Dendritic cell treated with granulocyte-macrophage colony-stimulating factor and Interleukin-4, amounts not matched to agents 40 ng/mL and 50 ng/mL, for 4 days (primary cell): ENCODE results near the gene FAAP100.

ENCODE experiments used
- H3K27ac Mint-ChIP-seq: one replicate; pipeline ENCODE4 v1.8.0; 2022; ENCODE audit warnings: mild to moderate bottlenecking, mixed read lengths
- H3K27me3 Mint-ChIP-seq: one replicate; pipeline ENCODE4 v1.8.0; 2022; ENCODE audit warnings: mild to moderate bottlenecking, mixed read lengths
- H3K36me3 Mint-ChIP-seq: one replicate; pipeline ENCODE4 v1.8.0; 2022; ENCODE audit warnings: low read depth, mixed read lengths
- H3K4me1 Mint-ChIP-seq: one replicate; pipeline ENCODE4 v1.8.0; 2022; ENCODE audit warnings: low read depth, mixed read lengths
- H3K4me3 Mint-ChIP-seq: one replicate; pipeline ENCODE4 v1.8.0; 2022; ENCODE audit warnings: mild to moderate bottlenecking, moderate library complexity, mixed read lengths
- H3K9me3 Mint-ChIP-seq: one replicate; pipeline ENCODE4 v1.8.0; 2022; ENCODE audit warnings: mixed read lengths
- intact Hi-C: fragments of 100-400 bp; cut with micrococcal nuclease; formaldehyde crosslinking; loops from one replicate; pipeline ENCODE4 v1.15.0; 2022

Gene FAAP100

GRCh38 chr17:81524039-81524864, 27.9 kb downstream of the FAAP100 start:
- Mint-ChIP-seq H3K27ac (no peak overlapping the region), H3K27me3 (peaks cover 84% of the 10 kb centered on the region), H3K4me1 (peaks cover 8% of the 10 kb centered on the region), H3K9me3 (no peaks in the 10 kb centered on the region), H3K4me3 (no peak overlapping the region), H3K36me3 (no peaks in the 10 kb centered on the region)
- intact Hi-C loops = no loop called here

DNA sequence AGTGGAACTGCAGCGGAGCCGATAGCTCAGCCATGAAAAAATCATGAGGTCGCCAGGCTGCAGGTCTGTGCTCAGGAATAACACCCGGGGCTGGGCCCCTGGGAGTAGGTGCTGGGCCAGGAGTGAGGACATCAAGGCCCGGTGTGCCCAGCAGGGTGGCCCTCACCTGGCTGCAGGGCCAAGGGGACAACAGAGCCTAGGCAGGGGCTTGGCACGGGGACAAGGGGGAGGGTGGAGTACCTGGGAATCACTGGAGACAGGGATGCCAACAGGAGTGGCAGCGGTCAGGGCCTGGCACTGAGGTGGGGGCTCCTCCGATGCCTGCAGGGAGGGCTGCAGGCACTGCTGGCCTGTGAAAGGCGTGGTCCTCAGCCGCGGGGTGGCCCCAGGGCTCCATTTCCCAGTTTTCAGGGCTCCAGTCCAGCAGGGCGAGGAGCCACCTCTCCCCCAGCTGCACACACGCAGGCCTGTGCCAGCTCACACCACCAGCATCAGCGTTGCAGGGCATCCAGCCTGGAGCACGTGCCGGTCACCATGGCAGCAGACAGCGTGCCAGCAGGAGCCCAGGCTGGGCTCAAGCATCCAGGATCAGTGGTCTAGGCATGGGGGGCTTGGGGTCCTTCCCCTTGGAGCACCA, 28.6 kb downstream of the FAAP100 start:
- no peak overlapping the region for H3K4me3 Mint-ChIP-seq
- peaks cover 77% of the 10 kb centered on the region for H3K27me3 Mint-ChIP-seq
- H3K4me1 Mint-ChIP-seq = peaks cover 11% of the 10 kb centered on the region
- H3K9me3 Mint-ChIP-seq = no peaks in the 10 kb centered on the region
- H3K27ac Mint-ChIP-seq = no peak overlapping the region
- no peaks in the 10 kb centered on the region for H3K36me3 Mint-ChIP-seq
- intact Hi-C loops = no loop called here

GRCh38 chr17:81522491-81523401, 29.4 kb downstream of the FAAP100 start:
- H3K27ac Mint-ChIP-seq = no peak overlapping the region
- no peaks in the 10 kb centered on the region for H3K9me3 Mint-ChIP-seq
- H3K27me3 Mint-ChIP-seq = peaks cover 73% of the 10 kb centered on the region
- H3K36me3 Mint-ChIP-seq = peaks cover 6% of the 10 kb centered on the region
- H3K4me1 Mint-ChIP-seq = peaks cover 18% of the 10 kb centered on the region
- H3K4me3 Mint-ChIP-seq = no peak overlapping the region
- intact Hi-C loops = no loop called here

- Mint-ChIP-seq H3K4me3 (no peak overlapping the region), H3K4me1 (peaks cover 41% of the 10 kb centered on the region), H3K27me3 (peaks cover 50% of the 10 kb centered on the region), H3K27ac (peak overlapping the region; percentile 27), H3K9me3 (no peaks in the 10 kb centered on the region), H3K36me3 (peaks cover 8% of the 10 kb centered on the region)
- intact Hi-C loops = no loop called here
Observed at GRCh38 chr17:81520021-81520901, 31.9 kb downstream of the FAAP100 start.

DNA sequence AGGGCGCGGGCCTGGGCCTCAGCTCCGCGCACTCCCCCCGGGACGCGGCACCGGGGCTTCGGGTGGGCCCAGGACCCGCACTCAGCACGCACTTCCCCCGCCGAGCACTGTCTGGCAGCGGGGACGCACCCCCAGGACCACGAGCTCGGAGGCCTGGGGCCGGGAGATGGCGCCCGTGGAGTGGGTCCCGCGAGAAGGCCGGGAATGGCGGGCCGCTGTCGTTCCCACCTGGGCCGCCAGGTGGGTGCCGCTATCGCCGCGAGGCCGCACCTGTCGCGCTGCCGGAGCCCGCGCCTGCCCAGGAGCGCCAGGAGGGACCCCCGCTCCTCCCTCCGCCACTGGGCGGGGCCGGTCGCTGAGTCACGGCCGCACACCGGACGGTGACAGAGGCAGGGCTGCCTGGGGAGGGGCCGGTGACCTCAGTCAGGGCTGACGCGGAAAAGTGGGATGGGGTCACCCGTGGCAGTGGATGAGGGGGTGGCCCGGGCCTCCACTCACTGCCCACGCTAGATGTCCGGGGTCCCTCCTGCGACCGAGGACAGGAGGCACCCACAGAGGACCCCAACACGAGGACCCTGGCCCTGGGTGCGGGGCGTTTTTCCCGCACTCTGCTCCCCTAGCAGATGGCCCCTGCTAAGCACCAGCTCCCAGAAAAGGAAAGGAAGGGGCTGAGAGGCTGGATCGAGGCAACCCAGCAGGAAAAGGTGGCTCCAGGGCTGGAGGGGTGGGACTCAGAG, 32.7 kb downstream of the FAAP100 start:
- peak overlapping the region; percentile 40 for H3K4me3 Mint-ChIP-seq
- peak overlapping the region; percentile 27 for H3K27ac Mint-ChIP-seq
- H3K27me3 Mint-ChIP-seq = peaks cover 42% of the 10 kb centered on the region
- H3K36me3 Mint-ChIP-seq = peaks cover 12% of the 10 kb centered on the region
- H3K9me3 Mint-ChIP-seq = no peaks in the 10 kb centered on the region
- intact Hi-C loops = loop anchor here (10.0 kb wide), 1 partner anchor 125 kb away; the partner anchor contains the start of gene BAHCC1
- peaks cover 44% of the 10 kb centered on the region for H3K4me1 Mint-ChIP-seq

GRCh38 chr17:81518785-81519283, 33.3 kb downstream of the FAAP100 start:
- H3K27me3 Mint-ChIP-seq = peaks cover 36% of the 10 kb centered on the region
- H3K4me3 Mint-ChIP-seq = peak overlapping the region; percentile 40
- H3K9me3 Mint-ChIP-seq = no peaks in the 10 kb centered on the region
- H3K27ac Mint-ChIP-seq = no peak overlapping the region
- peaks cover 44% of the 10 kb centered on the region for H3K4me1 Mint-ChIP-seq
- H3K36me3 Mint-ChIP-seq = peaks cover 12% of the 10 kb centered on the region
- intact Hi-C loops = loop anchor here (10.0 kb wide), 1 partner anchor 124 kb away; the partner anchor contains the start of gene BAHCC1

- peaks cover 30% of the 10 kb centered on the region for H3K27me3 Mint-ChIP-seq
- intact Hi-C loops = loop anchor here (10.0 kb wide), 1 partner anchor 123 kb away; the partner anchor contains the start of gene BAHCC1
Observed at GRCh38 chr17:81518113-81518784, 33.9 kb downstream of the FAAP100 start.

GRCh38 chr17:81517339-81518112, 34.6 kb downstream of the FAAP100 start:
- Mint-ChIP-seq H3K27ac (no peak overlapping the region), H3K4me1 (peaks cover 43% of the 10 kb centered on the region), H3K27me3 (peaks cover 23% of the 10 kb centered on the region), H3K9me3 (no peaks in the 10 kb centered on the region), H3K4me3 (peak overlapping the region; percentile 44), H3K36me3 (peaks cover 13% of the 10 kb centered on the region)
- intact Hi-C loops = loop anchor here (10.0 kb wide), 1 partner anchor 123 kb away; the partner anchor contains the start of gene BAHCC1

More at GRCh38 chr17:81518113-81518784, 33.9 kb downstream of the FAAP100 start:
- H3K9me3 Mint-ChIP-seq = no peaks in the 10 kb centered on the region
- peaks cover 12% of the 10 kb centered on the region for H3K36me3 Mint-ChIP-seq
- peak overlapping the region; percentile 44 for H3K4me3 Mint-ChIP-seq
- H3K4me1 Mint-ChIP-seq = peaks cover 44% of the 10 kb centered on the region
- no peak overlapping the region for H3K27ac Mint-ChIP-seq

GRCh38 chr17:81517009-81517338, 35.2 kb downstream of the FAAP100 start:
- H3K4me3 Mint-ChIP-seq = peak overlapping the region; percentile 91
- peaks cover 18% of the 10 kb centered on the region for H3K27me3 Mint-ChIP-seq
- peaks cover 18% of the 10 kb centered on the region for H3K36me3 Mint-ChIP-seq
- H3K9me3 Mint-ChIP-seq = no peaks in the 10 kb centered on the region
- peaks cover 43% of the 10 kb centered on the region for H3K4me1 Mint-ChIP-seq
- intact Hi-C loops = loop anchor here (10.0 kb wide), 1 partner anchor 122 kb away; the partner anchor contains the start of gene BAHCC1
- H3K27ac Mint-ChIP-seq = peak overlapping the region; percentile 88

DNA sequence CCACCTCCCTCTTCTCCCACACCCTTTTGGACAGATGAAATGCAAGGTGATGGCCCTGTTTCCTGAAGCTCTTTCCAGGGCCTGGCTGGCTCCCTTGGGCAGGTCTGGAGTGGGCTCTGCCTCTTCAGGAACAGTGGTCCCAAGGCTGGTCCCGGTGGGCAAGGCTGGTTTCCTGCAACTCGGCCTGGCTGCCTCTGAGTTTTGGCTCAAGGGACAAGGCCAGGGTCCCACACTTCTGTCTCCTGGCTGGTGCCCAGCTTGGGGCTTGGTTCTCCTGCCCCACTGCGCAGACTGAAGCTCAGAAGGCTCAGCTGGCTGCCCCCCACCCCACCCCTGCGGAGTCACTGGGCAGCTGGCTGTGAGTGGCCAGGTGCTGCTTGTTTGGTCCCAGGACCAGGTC, 35.7 kb downstream of the FAAP100 start:
- Mint-ChIP-seq H3K4me3 (peak overlapping the region; percentile 91), H3K27ac (peak overlapping the region; percentile 88), H3K27me3 (peaks cover 14% of the 10 kb centered on the region), H3K36me3 (peaks cover 24% of the 10 kb centered on the region), H3K9me3 (no peaks in the 10 kb centered on the region), H3K4me1 (peaks cover 49% of the 10 kb centered on the region)
- intact Hi-C loops = loop anchor here (10.0 kb wide), 1 partner anchor 122 kb away; the partner anchor contains the start of gene BAHCC1

DNA sequence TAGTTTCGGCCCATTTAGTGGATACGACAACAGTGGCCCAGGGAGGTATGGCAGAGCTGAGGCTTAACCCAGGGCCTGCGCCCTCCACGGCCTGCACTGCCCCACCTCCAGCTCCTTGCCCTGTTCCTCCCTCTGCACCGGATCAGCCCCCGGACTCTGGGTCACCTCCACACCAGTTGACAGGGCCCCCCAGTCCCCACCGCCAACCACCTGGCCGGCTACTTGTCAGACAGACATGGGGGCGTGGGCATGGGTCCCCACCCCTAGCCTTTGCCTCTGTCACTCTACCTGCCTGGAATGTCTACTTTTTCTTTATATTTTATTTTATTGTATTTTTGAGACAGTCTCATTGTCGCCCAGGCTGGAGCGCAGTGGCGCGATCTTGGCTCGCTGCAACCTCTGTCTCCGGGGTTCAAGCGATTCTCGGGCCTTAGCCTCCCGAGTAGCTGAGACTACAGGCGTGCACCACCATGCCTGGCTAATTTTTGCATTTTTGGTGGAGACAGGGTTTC, 36.6 kb downstream of the FAAP100 start:
- Mint-ChIP-seq H3K27ac (peak overlapping the region; percentile 88), H3K4me3 (peak overlapping the region; percentile 91), H3K9me3 (no peaks in the 10 kb centered on the region), H3K4me1 (peaks cover 57% of the 10 kb centered on the region), H3K36me3 (peaks cover 32% of the 10 kb centered on the region), H3K27me3 (peaks cover 9% of the 10 kb centered on the region)
- intact Hi-C loops = loop anchor here (2.0 to 10.0 kb wide), 2 partner anchors 37 to 121 kb away; partner anchors contain the start of genes BAHCC1 and FAAP100
